ENCODE measurements around the gene HOXA3. TPM values are rescaled to one million over a fixed set of nuclear protein-coding genes. Genes with fewer than 3 reads are reported as not detected.

The HOXA3 gene
- polyA plus RNA-seq, 3 donors = 42.4 to 62.7 (median 42.7) TPM

DNA sequence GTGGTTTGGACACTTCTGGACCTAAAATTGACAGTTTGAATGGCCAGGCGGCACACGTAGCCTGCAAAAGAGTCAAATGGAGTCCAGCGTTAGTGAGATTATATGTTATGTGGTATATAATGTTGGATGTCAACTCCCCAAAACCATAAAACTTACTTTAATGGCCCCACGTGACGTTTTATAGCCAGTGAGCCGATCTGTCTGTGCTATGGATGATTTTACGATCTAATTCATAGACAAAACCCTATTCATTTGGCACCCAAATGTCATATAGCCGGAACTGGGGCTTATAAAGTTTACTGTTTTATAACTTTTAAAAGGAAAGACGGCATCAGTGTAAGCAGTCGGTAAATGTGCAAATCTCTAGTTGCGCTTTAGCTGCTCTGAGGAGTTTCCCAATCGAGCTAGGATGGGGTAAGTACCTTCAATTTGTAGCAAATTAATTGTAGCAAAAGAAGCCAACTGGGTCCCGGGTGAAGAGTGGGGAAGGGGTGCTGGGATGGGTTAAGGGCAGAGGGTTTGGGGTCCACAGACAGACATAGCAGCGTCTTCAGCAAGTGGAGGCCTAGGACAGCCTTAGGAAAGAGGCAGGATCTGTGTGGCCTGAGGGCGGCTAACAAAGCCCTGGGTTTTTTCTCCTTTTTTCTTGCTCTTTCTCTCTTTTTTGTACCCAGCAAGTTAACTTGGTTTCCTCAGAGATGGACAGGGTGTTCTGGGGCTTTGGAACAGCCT lies 12.1 kb downstream of the HOXA3 start:
- DNase-seq (ENCODE audit: extremely low read depth in 1 of 11, low read depth in 9 of 11, low spot score in 4 of 11) = no peak

DNA sequence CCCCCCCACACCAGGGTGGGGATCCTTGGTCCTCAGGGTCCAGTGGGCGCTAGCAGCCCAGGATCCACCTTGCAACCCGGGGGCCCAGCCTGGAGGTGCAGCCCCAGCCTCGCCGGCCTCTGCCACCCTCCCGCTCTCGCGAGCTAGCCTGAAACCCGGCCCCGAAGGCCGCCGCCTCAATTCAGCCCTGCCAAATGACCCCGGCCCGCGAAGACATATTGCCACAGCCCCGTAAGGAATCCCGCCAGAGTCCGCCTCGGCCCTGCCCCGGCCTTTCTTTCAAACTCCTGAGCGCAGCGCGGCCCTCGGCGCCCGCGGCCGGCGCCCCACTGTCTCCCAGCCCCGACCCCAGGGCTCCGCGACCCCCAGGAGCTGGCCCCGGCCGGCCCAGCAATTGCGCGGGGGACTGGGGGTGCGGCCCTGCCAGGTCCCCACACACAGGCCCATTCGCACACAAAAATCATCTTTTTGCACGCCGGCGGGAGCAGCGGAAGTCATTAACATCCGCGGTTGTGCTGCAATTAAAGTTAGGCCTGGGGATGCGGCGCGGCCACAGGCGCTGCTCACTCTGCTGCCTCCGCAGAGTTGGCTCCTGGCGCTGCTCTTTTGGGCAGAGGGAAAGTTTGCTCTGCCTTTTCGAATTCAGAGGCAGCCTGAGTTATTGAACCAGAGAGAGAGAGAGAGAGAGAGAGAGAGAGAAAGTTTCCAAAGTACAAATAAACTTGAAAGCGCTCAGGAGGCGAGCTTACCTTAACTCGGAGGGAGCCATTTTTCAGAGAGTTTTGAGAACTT lies 12.9 kb downstream of the HOXA3 start:
- DNase-seq (ENCODE audit: extremely low read depth in 1 of 11, low read depth in 9 of 11, low spot score in 4 of 11) = no peak

DNA sequence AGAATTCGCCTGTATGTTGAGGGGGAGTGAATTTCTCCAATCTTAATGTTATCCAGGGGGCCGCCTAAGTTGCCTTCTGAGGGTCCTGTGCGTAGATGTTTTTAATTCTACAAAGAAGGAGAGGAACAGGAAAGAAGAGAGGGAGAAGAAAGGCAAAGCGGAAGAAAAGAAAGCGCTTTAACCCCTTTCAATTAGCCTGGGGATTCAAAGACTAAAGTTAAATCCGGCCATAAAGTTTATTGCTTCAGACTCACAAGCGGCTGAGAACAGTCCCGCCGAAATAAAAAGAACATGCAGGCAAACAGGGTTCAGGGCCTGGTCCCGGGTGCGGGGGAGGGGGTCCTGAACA lies 13.4 kb downstream of the HOXA3 start:
- no peak for DNase-seq (ENCODE audit: extremely low read depth in 1 of 11, low read depth in 9 of 11, low spot score in 4 of 11)

GRCh38 chr7:27138472-27138871 lies 13.9 kb downstream of the HOXA3 start:
- DNase-seq (ENCODE audit: extremely low read depth in 1 of 11, low read depth in 9 of 11, low spot score in 4 of 11) = no peak

DNA sequence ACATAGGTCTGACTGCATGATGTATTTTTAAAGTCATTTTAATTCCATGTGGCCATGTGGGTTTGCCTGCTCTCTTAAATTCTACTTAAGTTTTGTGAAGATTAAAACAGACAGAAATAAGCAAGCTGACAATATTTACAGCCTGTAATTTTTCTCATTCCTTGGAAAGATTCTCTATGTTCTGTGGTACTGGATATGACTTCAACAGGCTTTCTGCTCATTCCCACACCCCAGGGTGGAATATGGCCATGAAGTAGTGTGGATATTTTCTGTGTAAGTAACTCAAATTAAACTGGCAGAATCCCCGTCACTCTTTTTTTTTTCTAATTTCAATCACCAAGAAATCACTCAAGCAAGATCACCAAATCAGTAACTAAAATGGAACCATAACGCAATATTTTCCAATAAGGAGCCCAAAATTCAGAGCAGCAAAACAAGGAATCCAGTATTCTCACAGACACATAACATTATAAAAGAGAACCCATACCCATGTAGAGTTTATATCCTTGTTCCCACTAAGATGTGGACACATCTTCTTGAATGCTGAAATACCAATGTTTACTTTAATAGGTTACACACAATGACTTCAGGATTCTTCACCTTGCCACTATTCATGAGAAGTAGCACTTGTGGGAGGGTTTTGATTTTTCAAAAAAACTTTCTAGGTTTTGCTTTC lies 14.6 kb downstream of the HOXA3 start:
- DNase-seq (ENCODE audit: extremely low read depth in 1 of 11, low read depth in 9 of 11, low spot score in 4 of 11) = no peak

- DNase-seq (ENCODE audit: extremely low read depth in 1 of 11, low read depth in 9 of 11, low spot score in 4 of 11) = no peak
Measured at GRCh38 chr7:27134392-27134791, 18.0 kb downstream of the HOXA3 start.

- DNase-seq (ENCODE audit: extremely low read depth in 1 of 11, low read depth in 9 of 11, low spot score in 4 of 11) = no peak
Measured at GRCh38 chr7:27133409-27134231, 18.8 kb downstream of the HOXA3 start.

DNA sequence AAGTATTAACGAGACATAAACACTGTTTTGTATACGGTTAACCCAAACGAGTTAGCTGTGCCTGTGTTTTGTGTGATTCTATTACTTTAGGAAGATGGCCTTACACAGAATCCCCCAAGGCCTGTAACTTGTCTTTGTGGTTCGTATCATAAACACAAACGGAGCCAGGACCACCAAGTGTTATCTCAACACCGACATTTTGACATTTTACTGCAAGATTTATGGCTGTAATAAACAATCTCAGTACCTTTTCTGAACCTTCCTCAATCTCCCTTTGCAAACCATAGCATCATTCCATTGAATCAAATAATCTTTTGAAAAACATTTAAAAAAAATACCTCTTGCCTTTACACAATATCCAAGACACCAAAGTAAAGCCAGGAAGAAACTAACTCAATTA lies 19.4 kb downstream of the HOXA3 start:
- no peak for DNase-seq (ENCODE audit: extremely low read depth in 1 of 11, low read depth in 9 of 11, low spot score in 4 of 11)

DNA sequence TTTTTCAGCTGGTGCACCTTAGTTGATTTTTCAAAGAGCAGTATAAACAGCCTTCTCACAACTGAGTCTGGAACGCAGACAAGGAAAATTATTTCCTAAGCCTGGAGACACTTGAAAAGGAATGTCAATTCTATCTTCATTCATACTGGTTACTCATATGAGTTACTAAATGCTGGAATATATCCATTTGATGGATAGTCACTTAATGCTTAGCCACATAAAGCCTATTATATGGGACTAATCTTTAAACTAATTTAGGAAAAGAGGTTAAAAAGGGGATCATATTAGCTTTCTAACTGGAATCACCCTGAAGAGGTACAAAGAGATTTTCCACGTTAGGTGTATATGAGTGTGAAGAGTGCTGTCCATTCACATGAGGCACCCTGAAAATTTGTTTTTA lies 20.2 kb downstream of the HOXA3 start:
- no peak for DNase-seq (ENCODE audit: extremely low read depth in 1 of 11, low read depth in 9 of 11, low spot score in 4 of 11)

GRCh38 chr7:27131390-27131819 lies 21.0 kb downstream of the HOXA3 start:
- DNase-seq (ENCODE audit: extremely low read depth in 1 of 11, low read depth in 9 of 11, low spot score in 4 of 11) = no peak

DNA sequence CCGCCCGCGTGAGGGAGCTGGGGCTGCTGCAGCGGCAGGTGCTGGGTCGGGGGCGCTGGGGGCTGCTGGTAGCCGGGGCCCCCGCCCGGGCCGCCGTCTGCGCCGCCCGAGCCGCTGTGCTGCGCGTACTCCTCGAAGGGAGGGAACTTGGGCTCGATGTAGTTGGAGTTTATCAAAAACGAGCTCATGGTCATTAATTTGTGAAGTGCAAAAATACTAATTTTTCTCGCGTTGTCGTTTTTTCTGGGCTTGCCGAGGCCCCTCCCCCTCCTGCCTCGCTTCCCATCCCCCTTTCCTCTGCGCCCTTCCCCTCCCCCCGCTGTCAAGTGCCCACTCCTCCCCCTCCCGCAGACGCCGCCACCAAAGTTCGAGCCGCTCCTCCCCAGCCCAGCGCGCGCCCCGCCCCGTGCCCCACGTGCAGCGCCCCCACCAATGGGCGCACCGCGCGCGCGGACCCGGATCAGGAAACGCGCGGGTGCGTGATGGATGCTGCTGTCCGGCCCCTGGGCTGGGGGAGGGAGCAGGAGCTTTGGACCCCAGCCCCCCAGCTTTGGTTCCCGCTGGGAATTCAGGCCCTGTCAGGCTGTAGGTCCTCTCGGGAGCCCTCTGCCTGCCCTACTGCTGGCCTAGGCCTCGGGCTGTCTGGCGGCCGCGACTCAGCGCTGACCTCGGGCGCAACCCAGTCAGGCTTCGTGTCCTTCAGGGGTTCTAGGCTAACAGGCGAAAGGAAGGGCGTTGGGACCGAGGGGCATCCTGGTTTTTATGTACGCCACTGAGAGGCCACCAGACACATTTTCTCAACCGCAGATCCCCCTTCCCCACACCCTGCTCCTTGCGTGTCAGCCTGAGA lies 21.6 kb downstream of the HOXA3 start, which contains the start of gene HOXA4:
TSS of gene HOXA4 (minus strand) at position 218 of the 850 bp plus-strand sequence. CDS start at position 194, 24 bp downstream.
- peak in 6 of 11 donors; percentile 85 to 91 (median 88) for DNase-seq (ENCODE audit: extremely low read depth in 1 of 11, low read depth in 9 of 11, low spot score in 4 of 11)

- peak in 1 of 11 donors; percentile 83 for DNase-seq (ENCODE audit: extremely low read depth in 1 of 11, low read depth in 9 of 11, low spot score in 4 of 11)
Measured at GRCh38 chr7:27129729-27130539, 22.4 kb downstream of the HOXA3 start.

- no peak for DNase-seq (ENCODE audit: extremely low read depth in 1 of 11, low read depth in 9 of 11, low spot score in 4 of 11)
Measured at GRCh38 chr7:27128776-27129728, 23.3 kb downstream of the HOXA3 start.

DNA sequence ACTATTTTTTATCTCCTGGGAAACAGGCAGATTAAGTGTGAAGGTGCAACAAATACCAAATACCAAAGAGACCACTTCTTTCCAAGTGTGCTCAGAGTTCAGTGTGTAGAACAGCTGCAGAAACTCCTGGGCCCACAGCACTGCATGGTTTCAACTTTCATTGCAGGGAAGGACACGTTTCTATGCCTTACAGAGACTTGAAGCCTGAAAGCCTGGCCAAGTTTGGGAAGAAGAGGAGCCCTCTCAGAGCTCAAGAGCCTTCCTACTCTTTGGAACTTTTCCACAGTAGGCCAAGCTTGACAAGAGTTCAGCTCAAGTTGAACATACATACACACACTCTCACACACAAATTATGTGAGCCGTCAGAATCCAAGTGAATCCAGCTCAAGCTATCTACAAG lies 24.3 kb downstream of the HOXA3 start:
- peak in 1 of 11 donors; percentile 81 for DNase-seq (ENCODE audit: extremely low read depth in 1 of 11, low read depth in 9 of 11, low spot score in 4 of 11)

- DNase-seq (ENCODE audit: extremely low read depth in 1 of 11, low read depth in 9 of 11, low spot score in 4 of 11) = no peak
Measured at GRCh38 chr7:27126596-27127327, 25.6 kb downstream of the HOXA3 start.

DNA sequence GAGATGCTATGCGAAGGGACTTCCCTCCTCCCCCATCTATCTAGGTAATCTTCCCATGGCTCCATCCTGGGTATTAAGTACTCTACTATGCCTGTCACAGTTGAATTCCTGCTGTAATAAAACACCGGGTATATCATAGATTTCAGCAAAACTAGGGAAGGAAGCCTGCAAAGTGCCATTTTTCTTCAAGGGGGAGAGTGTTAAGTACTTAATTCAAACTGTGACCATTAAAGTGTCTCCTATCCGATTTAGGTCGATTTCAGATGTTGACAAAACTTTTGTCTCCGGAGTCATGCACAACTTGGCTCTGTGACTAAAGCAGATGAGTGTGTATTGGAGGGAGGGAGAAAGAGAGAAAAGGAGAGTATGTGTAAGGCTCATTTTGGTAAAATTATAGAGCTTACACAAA lies 26.4 kb downstream of the HOXA3 start:
- no peak for DNase-seq (ENCODE audit: extremely low read depth in 1 of 11, low read depth in 9 of 11, low spot score in 4 of 11)

All from renal cortex interstitium (tissue), 11 donors.